ELF-1 (cell line): ENCODE data around the gene GK2.

Source experiments
- DNase-seq: peaks from one replicate; pipeline ENCODE4 v3.0.0-alpha.2; 2016; ENCODE audit warnings: low read depth, low spot score

GK2 gene

GRCh38 chr4:79385641-79386040 lies 22.4 kb downstream of the GK2 start:
- no peak for DNase-seq

GRCh38 chr4:79381161-79381560 lies 26.9 kb downstream of the GK2 start:
- no peak for DNase-seq

GRCh38 chr4:79370026-79370425 lies 38.0 kb downstream of the GK2 start:
- DNase-seq = no peak

GRCh38 chr4:79367096-79367495 lies 40.9 kb downstream of the GK2 start:
- DNase-seq = no peak

- no peak for DNase-seq
Measured at GRCh38 chr4:79366422-79366821, 41.6 kb downstream of the GK2 start.

GRCh38 chr4:79364061-79364460 lies 44.0 kb downstream of the GK2 start:
- no peak for DNase-seq

GRCh38 chr4:79362626-79363025 lies 45.4 kb downstream of the GK2 start:
- DNase-seq = no peak

- no peak for DNase-seq
Measured at GRCh38 chr4:79360006-79360405, 48.0 kb downstream of the GK2 start.

- DNase-seq = no peak
Measured at GRCh38 chr4:79358438-79358837, 49.6 kb downstream of the GK2 start.

- no peak for DNase-seq
Measured at GRCh38 chr4:79357365-79357764, 50.7 kb downstream of the GK2 start.
